ENCODE results near the gene ZNF394.

- no peak for TF ChIP-seq CTCF (IDR thresholded peaks at IDR 0.05; ENCODE audit: low read depth, low read length, poor library complexity, severe bottlenecking)
- no peak for TF ChIP-seq EZH2phosphoT487 (IDR thresholded peaks at IDR 0.05; ENCODE audit: borderline replicate concordance, low read length)
Observed at GRCh38 chr7:99521399-99521798, 21.3 kb upstream of the ZNF394 start.
